AG10803 (cell line): ENCODE data around the gene ME3.
A peak's percentile ranks its signal among the peaks of the same experiment; 100 is the strongest.

Experiments used
- DNase-seq: peaks from one replicate; pipeline ENCODE4 v3.0.0; 2010; ENCODE audit warnings: low read depth
- H3K4me3 ChIP-seq: 2 replicates; pipeline ENCODE4 v1.5.1; 2011; ENCODE audit warnings: mild to moderate bottlenecking, low read length, control low read depth
- TF ChIP-seq, protein P1 (sequence below): conservative IDR thresholded peaks from 2 replicates; pipeline ENCODE4 v1.5.1; 2011; ENCODE audit warnings: mild to moderate bottlenecking, low read length, control low read depth, inconsistent platforms

Gene ME3

DNA sequence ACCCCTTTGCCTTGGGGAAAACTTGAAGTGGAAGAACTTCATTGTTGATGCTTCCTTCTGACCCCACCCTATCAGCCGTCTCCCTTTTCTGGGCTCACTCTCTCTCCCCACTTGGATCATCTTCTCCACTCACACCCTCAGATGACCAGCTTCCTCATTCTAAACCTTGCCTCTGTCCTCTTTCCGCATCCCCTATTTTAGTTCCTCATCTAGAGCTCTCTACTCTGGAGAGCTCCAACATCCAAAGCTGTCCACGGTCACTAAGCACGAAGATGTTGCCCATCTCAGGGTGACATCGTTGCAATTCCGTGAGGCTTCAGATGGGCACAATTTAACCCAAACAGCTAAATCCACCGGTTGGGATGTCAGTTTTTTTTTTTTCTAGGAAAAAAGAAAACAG is 31.6 kb upstream of the ME3 start:
- TF ChIP-seq, protein P1, sequence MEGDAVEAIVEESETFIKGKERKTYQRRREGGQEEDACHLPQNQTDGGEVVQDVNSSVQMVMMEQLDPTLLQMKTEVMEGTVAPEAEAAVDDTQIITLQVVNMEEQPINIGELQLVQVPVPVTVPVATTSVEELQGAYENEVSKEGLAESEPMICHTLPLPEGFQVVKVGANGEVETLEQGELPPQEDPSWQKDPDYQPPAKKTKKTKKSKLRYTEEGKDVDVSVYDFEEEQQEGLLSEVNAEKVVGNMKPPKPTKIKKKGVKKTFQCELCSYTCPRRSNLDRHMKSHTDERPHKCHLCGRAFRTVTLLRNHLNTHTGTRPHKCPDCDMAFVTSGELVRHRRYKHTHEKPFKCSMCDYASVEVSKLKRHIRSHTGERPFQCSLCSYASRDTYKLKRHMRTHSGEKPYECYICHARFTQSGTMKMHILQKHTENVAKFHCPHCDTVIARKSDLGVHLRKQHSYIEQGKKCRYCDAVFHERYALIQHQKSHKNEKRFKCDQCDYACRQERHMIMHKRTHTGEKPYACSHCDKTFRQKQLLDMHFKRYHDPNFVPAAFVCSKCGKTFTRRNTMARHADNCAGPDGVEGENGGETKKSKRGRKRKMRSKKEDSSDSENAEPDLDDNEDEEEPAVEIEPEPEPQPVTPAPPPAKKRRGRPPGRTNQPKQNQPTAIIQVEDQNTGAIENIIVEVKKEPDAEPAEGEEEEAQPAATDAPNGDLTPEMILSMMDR: no peak
- no peak overlapping the region for H3K4me3 ChIP-seq
- no peak for DNase-seq

DNA sequence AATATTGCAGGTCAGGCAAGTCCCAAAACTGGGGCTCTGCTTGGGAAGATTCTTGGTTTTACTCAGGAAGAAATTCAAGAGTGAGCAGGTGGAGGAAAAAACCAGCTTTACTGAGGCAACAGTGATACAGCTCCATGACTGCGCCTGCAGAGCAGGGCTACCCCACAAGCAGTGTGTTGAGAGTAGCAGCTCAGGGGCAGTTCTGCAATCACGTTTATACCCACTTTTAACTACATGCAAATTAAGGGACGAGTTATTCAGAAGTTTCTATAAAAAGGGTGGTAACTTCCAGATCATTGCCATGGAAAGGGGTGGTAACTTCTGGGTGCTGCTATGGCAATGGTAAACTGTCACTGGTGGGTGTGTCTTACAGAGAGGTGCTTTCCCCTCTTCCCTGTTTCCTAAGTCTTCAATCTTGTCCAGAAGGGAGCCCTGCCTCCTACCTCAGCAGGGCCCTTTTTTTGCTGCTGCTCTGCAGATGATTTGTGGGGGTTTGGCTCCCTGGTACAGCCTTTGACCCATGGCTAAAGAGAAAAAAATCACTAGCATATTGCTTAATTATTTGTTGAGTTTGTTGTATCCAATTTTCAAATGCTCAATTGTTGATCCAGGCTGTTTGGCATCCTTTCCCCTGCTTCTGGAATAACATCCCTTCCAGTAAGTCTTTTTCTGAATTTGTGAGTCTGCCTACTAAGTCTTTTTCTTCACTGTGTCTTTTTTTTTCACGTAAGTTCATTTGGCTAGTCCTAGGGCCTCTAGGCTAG is 30.0 kb upstream of the ME3 start:
- no peak overlapping the region for H3K4me3 ChIP-seq
- DNase-seq: no peak
- TF ChIP-seq, protein P1: no peak

DNA sequence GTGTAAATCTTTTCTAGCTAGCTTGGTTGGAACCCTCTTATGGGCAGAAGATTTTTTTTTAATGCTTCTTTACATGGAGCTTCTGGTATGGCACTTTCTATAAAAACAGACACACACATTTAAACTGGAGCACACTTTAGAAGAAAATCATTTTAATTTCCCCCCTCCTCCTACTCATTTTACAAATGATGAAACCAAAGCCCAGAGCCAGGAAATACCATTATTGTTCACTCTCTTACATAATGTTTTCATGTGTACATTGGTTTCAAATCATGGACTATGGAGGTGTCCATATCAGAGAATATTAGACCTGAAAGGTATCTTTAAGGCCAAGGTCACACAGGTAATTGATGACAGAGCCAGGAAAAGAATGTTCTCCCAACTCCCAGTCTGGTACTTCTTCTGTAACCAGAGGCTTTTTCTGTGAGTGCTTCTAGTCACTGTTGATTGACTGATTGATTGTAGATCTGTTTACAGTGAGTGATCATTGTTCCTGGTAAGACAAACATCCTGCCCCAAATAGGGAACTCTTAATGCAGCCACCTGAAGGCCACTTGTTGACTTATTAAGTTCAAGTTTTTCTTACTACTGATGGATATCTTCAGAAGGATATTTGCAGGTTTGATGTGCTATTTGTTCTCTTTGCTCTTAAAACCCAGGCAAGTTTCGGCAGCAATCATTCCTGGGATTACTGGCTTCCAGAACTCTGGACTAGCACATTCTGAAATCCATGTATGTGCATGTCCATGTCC is 26.8 kb upstream of the ME3 start:
- no peak overlapping the region for H3K4me3 ChIP-seq
- DNase-seq: peak; percentile 54
- TF ChIP-seq, protein P1: no peak

DNA sequence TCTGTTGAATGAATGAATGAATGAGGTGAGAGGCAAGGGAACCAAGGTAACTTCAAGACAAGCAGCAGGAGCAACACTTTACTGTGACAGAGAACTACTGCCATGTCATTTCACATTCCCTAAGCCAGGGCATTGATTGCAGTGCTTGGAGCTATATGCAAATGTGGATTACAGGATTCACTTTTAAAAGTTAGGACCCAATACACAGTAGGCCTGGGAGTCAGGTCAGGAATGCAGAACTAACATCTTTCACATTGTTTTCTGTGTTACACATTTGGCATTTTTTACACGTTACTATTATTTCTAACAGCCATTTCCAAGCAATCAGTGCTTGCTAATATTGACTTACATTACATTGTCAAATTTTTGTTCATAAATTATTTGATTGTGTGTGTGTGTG is 26.2 kb upstream of the ME3 start:
- no peak overlapping the region for H3K4me3 ChIP-seq
- peak; percentile 75 for DNase-seq
- TF ChIP-seq, protein P1: no peak

DNA sequence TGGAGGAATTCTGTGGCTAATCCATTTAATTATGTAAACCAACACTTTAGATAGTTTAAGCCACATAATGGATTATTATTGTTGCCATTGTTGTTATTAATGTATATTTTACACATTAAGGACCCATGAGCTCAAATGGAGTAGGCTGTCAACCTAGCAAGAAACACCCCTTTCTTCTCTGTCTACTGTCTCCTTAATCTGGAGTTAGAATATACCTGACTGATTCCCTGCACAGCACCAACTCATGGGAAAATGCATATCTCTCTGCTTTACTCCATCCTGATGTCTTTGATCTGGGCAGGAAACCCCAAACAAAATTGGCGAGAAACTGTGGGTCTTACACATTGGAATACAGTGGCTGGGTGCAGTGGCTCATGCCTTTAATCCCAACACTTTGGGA is 24.0 kb upstream of the ME3 start:
- TF ChIP-seq, protein P1: no peak
- H3K4me3 ChIP-seq: no peak overlapping the region
- DNase-seq: no peak

DNA sequence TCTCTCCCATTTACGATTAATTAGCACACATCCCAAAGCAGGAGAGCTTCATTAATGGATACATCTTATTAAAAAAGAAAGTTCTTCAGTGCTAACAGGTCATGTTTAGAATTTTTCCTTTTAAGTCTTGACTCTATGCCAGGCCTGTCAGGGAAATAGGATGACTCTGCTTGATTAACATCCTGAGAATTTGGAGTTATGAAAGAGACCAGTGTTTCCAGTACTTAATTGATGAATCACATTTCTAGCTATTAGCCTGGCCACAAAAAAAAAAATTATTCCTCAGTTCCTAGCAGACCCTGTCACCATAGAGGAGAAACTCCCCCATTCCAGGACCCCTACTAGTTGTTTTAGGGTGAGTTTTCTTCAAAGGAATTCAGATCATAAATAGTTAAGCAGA is 23.6 kb upstream of the ME3 start:
- DNase-seq: peak; percentile 91
- H3K4me3 ChIP-seq: no peak overlapping the region
- TF ChIP-seq, protein P1: no peak

DNA sequence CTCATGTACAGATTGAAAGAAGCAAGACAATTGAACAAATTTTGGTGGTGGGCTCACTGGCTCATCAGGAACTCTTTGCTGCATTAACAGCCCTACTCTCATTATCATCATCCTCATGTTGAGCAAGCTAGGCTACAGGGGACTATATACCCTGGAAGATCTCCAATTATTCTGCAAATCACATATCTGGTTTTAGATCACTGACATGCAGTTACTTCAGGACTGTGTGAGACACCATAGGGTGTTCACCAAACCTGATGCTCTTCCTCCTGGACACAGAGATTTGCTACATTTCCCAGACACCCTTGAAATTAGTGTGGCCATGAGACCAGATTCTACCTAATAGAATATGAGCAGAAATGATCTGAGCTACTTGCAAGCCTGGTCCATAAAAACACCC is 23.0 kb upstream of the ME3 start:
- H3K4me3 ChIP-seq: no peak overlapping the region
- TF ChIP-seq, protein P1: no peak

More for the DNA sequence above, 23.0 kb upstream of the ME3 start:
- DNase-seq: no peak
